ENCODE results near the gene ZNF648. TPM values are rescaled to one million over a fixed set of nuclear protein-coding genes. Genes with fewer than 3 reads are reported as not detected.
"Not testable (repeated sequence)": the region's sequence is repeated elsewhere in the genome, so short reads cannot be mapped to it uniquely, and the experiment has no call there.

Gene ZNF648
- total RNA-seq, 1 donor from 2014 or later: not detected

DNA sequence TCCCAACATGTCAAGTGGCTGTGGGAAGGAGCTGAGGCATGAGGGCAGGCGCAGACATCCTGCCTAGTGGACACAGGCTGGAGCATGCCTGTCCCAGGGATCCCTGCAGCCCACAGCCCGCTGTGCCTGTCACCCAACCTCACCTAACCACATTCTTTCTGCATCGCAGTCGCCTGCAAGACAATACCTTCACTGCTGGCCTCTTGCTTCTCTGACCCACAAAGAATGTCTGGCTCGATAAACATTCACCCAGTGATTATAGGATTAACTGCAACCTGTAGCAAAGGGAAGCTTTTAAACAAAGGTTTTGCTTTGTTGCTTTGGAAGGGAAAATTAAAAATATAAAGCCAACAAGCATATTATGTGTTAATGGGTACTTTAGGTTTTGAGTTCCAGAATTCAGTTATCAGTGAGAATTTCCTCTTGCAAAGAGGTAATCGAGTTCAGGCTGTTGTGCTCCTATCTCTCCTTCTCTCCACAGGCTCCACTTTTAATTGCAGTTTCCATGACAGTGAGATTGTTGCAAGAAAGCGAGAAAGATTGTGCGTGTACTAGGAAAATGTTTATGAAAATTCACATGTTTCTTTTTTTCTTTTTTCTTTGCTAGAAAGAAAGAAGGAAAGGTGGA lies 40.0 kb upstream of the ZNF648 start:
- no peaks in the 10 kb centered on the region for H3K36me3 ChIP-seq
- H3K4me1 ChIP-seq: peaks cover 8% of the 10 kb centered on the region
- H3K27me3 ChIP-seq: no peaks in the 10 kb centered on the region
- no peak for DNase-seq (ENCODE audit: extremely low spot score in 2 of 2)
- no peak overlapping the region for H3K27ac ChIP-seq
- H3K9me3 ChIP-seq: no peaks in the 10 kb centered on the region
- H3K4me3 ChIP-seq: no peak overlapping the region
- TF ChIP-seq, protein P1, sequence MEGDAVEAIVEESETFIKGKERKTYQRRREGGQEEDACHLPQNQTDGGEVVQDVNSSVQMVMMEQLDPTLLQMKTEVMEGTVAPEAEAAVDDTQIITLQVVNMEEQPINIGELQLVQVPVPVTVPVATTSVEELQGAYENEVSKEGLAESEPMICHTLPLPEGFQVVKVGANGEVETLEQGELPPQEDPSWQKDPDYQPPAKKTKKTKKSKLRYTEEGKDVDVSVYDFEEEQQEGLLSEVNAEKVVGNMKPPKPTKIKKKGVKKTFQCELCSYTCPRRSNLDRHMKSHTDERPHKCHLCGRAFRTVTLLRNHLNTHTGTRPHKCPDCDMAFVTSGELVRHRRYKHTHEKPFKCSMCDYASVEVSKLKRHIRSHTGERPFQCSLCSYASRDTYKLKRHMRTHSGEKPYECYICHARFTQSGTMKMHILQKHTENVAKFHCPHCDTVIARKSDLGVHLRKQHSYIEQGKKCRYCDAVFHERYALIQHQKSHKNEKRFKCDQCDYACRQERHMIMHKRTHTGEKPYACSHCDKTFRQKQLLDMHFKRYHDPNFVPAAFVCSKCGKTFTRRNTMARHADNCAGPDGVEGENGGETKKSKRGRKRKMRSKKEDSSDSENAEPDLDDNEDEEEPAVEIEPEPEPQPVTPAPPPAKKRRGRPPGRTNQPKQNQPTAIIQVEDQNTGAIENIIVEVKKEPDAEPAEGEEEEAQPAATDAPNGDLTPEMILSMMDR (IDR thresholded peaks at IDR 0.05): no peak
- no peak for TF ChIP-seq POLR2A (IDR thresholded peaks at IDR 0.05)
- TF ChIP-seq POLR2AphosphoS5 (IDR thresholded peaks at IDR 0.05; ENCODE audit: insufficient read depth in 1 of 2, low read depth in 1 of 2): peak in 1 of 2 donors; percentile 62
- intact Hi-C loops (cut with DNase I): no loop called here

DNA sequence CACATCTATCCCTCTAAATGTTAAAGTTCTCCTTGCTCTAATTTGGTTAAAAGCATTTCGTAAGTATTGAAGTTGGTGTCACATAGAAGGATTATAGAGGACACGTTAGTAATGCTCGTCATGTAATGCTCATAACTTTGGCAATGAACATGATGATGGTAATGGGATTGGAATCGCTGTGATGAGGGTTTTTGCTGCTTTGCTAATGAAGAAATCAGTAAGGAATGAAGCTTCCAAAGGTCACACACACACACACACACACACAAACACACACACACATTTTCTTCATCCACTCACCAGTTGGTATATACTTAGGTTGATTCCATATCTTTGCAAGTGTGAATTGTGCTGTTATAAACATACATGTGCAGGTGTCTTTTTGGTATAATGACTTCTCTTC lies 36.8 kb upstream of the ZNF648 start:
- DNase-seq (ENCODE audit: extremely low spot score in 2 of 2): no peak
- no peaks in the 10 kb centered on the region for H3K36me3 ChIP-seq
- TF ChIP-seq POLR2AphosphoS5 (IDR thresholded peaks at IDR 0.05; ENCODE audit: insufficient read depth in 1 of 2, low read depth in 1 of 2) (no peak), POLR2A (IDR thresholded peaks at IDR 0.05) (no peak)
- TF ChIP-seq, protein P1 (IDR thresholded peaks at IDR 0.05): no peak
- H3K4me3 ChIP-seq: no peak overlapping the region
- H3K4me1 ChIP-seq: peaks cover 8% of the 10 kb centered on the region
- H3K27me3 ChIP-seq: no peaks in the 10 kb centered on the region
- H3K9me3 ChIP-seq: no peaks in the 10 kb centered on the region
- H3K27ac ChIP-seq: no peak overlapping the region
- intact Hi-C loops (cut with DNase I): no loop called here

DNA sequence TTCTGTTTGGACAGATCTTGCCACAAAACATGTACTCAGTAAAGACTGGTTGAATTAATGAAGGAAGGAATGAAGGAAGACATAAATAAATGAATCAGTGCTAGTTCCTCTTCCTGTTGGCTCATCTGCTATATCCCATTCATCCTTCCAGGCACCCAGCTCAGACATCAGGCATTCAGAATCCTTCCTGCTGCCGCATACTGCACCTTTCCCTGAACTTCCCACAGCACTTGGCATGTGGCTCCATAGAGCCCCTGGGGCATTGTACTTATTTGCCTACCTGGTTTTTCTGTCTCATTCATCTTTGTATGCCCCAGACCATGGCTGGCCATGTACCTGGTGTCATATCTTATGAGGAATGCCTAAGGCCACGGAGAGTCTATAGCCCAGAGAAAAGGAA lies 34.4 kb upstream of the ZNF648 start:
- Histone ChIP-seq H3K4me3 (no peak overlapping the region), H3K27me3 (no peaks in the 10 kb centered on the region), H3K36me3 (no peaks in the 10 kb centered on the region), H3K9me3 (no peaks in the 10 kb centered on the region), H3K4me1 (no peaks in the 10 kb centered on the region), H3K27ac (no peak overlapping the region)
- TF ChIP-seq POLR2A (IDR thresholded peaks at IDR 0.05) (no peak), POLR2AphosphoS5 (IDR thresholded peaks at IDR 0.05; ENCODE audit: insufficient read depth in 1 of 2, low read depth in 1 of 2) (no peak)
- TF ChIP-seq, protein P1 (IDR thresholded peaks at IDR 0.05): no peak
- DNase-seq (ENCODE audit: extremely low spot score in 2 of 2): no peak
- intact Hi-C loops (cut with DNase I): no loop called here

DNA sequence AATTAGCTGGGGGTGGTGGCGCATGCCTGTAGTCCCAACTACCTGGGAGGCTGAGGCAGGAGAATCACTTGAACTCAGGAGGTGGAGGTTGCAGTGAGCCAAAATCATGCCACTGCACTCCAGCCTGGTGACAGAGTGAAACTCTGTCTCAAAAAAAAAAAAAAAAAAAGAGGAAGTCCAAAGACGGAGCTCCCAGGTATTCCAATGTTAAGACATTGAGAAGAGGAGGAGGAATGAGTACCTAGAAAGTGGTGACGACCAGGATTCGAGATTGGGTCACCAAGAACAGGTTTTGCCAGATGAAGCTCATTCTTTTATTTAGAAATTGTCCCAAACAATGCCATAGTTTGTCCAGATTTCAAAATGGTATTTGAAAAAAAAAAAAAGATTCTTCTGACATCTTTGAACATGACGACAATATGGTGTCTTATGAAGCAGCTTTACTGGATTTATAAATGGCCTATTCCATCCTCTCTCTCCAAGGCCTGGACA lies 33.0 kb upstream of the ZNF648 start:
- intact Hi-C loops (cut with DNase I); H3K9me3 ChIP-seq; DNase-seq (ENCODE audit: extremely low spot score in 2 of 2); H3K27ac ChIP-seq; H3K4me1 ChIP-seq; H3K36me3 ChIP-seq; H3K27me3 ChIP-seq; H3K4me3 ChIP-seq: not testable (repeated sequence)

DNA sequence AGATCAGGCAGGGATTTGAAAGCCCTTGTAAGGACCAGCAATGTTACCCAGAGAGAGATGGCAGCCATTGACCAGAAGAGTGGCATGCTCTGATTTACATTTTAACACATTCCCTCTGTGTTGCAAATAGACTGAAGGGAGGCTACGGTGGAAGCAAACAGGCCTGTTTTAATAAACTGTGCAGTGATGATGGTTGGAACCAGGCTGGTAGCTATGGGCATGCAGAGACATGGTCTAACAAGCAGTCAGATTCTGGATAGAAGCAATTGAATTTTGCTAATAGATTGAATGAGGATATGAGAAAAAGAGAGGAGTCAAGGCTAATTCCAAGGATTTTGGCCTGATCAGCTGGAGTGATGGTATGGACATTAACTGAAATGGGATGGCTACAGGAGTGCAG lies 32.3 kb upstream of the ZNF648 start:
- Histone ChIP-seq H3K4me1 (peaks cover 2% of the 10 kb centered on the region), H3K36me3 (no peaks in the 10 kb centered on the region), H3K27me3 (no peaks in the 10 kb centered on the region), H3K27ac (no peak overlapping the region), H3K4me3 (no peak overlapping the region), H3K9me3 (no peaks in the 10 kb centered on the region)
- DNase-seq (ENCODE audit: extremely low spot score in 2 of 2): no peak
- intact Hi-C loops (cut with DNase I): no loop called here
- TF ChIP-seq, protein P1 (IDR thresholded peaks at IDR 0.05): no peak
- TF ChIP-seq POLR2AphosphoS5 (IDR thresholded peaks at IDR 0.05; ENCODE audit: insufficient read depth in 1 of 2, low read depth in 1 of 2) (no peak), POLR2A (IDR thresholded peaks at IDR 0.05) (no peak)

All from vagina (tissue), 2 donors.